HG02840 (cell line): ENCODE results near the gene SLC2A13.

Experiments
- ATAC-seq: cut with Tn5 transposase; IDR thresholded peaks from one replicate; pipeline ENCODE4 v1.9.1; 2021; ENCODE audit warnings: mild to moderate bottlenecking, moderate library complexity, moderate number of reproducible peaks; ENCODE audit not compliant: unreplicated experiment, low FRiP score

SLC2A13 gene

GRCh38 chr12:40105515-40106201 lies at the start of gene SLC2A13:
Gene SLC2A13 (minus strand): TSS chr12:40106081. CDS start chr12:40105808, 273 bp downstream.
- ATAC-seq: peak; percentile 84

GRCh38 chr12:40154381-40154780 lies 48.5 kb upstream of the SLC2A13 start:
- no peak for ATAC-seq

DNA sequence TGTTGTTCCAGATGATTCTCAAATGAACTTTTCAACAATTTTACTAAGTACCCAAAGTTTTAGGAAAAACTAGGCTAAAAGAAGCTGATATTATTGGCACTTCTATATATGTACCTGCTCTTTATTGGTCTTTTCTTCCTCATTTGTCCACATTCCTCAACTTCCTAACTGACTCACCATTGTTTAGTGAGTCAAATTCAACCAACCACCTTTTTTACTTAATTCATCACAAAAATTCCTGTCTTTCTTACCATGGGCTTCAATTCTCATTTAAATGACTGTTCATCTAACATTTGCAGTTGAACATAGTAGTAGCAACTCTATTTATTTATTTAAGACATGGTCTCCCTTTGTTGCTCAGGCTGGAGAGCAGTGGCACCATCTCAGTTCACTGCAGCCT lies 47.6 kb upstream of the SLC2A13 start:
- no peak for ATAC-seq

- ATAC-seq: no peak
Measured at GRCh38 chr12:40152783-40153383, 47.0 kb upstream of the SLC2A13 start.

DNA sequence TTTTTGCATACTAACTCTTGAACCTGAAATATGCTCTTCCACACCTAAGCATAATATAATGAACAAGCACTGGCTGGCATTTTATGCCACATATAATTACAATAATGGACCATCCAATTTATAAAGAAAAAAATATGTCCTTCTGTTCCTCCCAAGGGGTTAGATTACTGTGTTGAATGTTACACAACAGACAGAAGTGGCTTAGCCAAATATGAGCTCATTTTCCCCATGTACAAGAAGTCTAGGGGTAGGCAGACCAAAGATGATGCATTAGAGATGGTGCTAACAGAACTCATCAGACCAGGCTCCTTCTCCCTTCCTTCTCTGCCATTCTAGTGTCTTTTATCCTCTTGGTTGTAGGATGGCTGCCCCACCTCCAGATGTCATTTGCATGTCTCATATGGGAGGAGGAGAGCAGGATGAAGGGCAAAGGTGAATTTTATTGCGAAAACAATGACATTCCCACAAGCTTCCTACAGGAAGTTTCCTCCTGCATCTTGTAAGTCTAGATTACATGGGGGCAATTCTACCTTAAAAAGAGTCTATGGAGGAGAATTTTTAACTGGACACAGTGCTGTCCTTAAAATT lies 43.9 kb upstream of the SLC2A13 start:
- no peak for ATAC-seq

DNA sequence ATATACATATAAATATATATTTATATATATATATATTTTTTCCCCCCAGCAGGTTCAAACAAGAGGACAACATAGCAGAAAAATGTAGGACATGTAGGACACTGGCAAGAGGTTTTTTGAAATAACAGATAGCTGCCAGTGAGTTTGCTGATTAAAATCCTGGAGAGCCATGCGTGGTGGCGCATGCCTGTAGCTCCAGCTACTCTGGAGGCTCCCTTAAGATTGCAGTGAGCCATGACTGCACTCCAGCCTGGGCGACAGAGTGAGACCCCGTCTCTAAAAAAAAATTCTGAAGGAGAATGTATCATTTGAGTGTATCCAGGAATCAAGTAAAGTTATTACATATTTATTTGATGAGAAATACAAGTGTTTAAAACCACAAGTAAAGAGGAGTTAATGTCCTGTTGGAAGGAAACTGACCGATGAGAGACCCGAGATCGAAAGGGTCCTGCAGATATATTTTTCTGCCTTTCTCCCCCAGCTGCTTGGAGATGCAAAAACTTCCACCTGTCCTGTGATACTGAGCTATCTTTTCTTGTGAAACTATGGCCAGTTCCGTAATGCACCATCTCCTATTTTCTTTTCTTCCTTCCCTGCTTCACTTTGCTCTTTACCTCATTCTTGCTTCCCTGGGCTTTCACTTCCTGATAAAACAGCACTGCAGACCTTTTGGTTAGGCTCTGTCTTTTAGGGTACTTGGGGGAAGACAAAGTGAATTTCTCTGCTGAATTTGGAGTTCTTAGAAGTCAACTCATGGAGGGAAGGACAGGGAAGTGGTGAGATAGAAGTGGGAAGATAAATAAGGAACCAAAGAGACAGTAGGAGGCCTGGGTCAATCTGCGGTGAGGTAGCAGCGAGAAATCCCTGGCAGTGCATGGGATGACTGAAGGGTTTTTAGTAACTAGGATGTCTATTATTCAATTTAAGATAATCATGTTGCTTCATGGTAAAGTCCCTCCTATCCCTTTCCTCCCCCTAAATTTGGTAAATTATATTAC lies 41.2 kb upstream of the SLC2A13 start:
- ATAC-seq: no peak

- ATAC-seq: no peak
Measured at GRCh38 chr12:40145896-40146295, 40.0 kb upstream of the SLC2A13 start.

DNA sequence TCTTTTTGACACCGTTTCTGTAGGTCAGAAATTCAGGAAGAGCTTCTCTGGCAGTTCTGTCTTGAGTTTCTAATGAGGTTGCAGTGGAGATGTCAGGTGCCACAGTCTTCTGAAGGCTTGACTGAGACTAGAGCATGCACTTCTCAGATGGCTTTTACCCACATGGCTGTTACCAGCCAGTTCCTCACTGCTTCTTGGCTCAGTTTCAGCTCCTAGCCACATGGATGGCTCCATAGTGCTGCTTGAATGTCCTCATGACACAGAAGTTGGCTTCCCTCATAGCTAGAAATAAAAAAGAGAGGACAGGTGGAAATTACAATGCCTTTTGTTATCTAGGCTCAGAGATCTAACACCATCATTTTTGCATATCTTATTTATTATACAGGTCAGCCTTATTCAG lies 38.1 kb upstream of the SLC2A13 start:
- no peak for ATAC-seq

DNA sequence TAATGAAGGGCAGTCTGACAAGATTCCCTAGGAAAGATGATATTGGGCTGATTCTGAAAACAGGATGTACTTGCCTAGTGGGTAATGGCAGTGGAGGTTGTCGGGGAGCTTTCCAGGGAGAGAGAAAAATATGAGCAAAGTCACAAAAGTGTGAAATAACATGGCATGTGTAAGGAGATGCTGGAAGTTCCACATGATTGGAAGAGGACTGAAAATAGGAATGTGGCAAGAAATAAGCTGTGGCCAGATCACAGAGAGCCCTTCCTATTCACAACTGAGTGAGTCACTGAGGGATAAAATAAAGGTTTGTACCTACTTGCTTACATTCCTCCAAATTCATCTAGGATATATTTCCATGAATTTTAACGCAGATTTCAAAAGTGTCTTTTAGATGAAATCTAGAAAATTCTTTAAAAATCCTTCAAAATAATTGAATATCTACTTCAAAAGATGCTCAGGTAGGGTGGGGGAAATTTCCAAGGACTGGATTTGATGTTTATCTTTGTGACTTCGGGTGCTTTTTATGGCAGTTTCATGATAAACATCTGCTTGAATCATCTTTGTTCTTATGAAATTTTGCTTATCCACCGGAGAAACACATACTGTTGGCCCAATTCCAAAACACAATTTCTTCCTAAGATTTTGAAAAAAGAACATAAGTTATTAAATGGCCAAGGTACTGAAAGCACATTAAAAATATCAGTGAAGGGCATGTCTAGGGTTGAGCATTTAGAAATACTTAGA lies 36.3 kb upstream of the SLC2A13 start:
- ATAC-seq: no peak

DNA sequence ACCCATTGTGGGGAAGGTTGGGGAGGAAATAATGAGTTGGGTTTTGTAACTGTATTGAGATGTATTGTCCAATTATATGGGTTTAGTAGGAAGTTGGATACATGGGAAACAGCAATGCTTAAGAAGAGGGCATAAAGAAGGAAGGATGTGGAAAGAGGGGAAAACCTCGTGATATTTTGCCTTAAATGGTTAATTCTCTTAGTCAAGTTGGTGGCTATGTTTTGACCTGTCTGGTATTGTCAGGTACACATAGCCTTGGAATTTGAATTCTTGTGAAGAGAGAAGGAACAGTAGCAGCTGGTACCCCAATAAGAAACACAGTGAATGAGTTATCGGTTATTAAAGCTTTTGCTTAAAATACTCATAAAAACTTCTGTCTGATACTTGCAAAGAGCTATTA lies 32.6 kb upstream of the SLC2A13 start:
- no peak for ATAC-seq

DNA sequence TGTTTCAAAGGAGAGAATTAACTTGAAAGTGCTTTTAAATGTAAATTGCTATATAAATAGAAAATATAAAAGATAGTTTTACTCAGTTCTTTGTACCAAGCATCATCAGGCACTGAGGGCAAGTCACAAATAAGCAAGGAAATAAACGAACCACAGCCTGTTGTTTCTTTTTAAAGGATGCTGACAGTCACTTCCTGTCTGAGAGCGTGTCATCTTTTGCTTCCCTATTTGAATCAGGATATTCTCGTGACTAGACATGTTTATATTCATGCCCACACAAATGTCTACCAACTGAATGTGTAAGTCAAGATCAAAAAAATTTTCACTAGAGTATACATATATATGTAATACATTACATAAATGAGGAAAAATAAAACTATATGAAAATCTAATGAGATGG lies 31.4 kb upstream of the SLC2A13 start:
- ATAC-seq: peak; percentile 87

DNA sequence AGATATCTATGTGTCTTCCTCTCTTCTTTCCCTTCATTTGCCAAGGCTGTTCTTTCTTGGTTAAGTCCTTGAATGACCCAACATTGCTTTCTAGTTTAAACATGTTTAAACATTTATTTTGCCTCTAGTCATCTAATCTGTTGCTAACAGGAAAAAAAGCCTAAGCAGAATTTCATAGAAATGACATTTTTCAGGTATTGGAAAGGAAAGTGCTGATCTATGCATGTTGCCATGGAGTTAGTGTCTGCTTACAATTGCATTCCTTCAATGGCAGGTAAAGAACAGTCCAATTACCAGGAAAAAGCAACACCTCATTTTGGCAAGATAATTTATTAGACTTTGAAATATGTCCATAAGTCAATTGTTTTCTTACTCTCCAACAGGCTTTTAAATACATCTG lies 21.5 kb upstream of the SLC2A13 start:
- no peak for ATAC-seq

- no peak for ATAC-seq
Measured at GRCh38 chr12:40123496-40123895, 17.6 kb upstream of the SLC2A13 start.

- no peak for ATAC-seq
Measured at GRCh38 chr12:40122842-40123241, 17.0 kb upstream of the SLC2A13 start.

- ATAC-seq: peak; percentile 67
Measured at GRCh38 chr12:40117818-40118217, 11.9 kb upstream of the SLC2A13 start.

DNA sequence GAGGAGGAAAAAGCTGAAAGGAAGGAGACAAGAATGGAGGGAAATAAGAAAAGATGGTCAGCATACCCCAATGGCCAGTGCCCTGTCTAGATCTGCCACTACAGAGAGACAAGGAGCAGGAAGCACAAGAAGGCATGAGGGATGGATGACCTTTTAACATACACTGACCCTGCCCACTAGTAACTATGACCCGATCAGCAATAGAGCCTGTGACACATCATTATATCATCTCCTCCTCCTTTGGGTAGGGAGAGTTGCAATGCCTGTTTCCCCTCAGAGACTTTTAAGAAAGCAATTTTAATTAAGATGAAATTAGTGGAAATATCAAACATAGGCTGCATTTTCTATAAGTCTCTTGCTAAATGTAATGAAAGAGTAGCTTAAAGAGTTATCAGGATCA lies 4.7 kb upstream of the SLC2A13 start:
- no peak for ATAC-seq

DNA sequence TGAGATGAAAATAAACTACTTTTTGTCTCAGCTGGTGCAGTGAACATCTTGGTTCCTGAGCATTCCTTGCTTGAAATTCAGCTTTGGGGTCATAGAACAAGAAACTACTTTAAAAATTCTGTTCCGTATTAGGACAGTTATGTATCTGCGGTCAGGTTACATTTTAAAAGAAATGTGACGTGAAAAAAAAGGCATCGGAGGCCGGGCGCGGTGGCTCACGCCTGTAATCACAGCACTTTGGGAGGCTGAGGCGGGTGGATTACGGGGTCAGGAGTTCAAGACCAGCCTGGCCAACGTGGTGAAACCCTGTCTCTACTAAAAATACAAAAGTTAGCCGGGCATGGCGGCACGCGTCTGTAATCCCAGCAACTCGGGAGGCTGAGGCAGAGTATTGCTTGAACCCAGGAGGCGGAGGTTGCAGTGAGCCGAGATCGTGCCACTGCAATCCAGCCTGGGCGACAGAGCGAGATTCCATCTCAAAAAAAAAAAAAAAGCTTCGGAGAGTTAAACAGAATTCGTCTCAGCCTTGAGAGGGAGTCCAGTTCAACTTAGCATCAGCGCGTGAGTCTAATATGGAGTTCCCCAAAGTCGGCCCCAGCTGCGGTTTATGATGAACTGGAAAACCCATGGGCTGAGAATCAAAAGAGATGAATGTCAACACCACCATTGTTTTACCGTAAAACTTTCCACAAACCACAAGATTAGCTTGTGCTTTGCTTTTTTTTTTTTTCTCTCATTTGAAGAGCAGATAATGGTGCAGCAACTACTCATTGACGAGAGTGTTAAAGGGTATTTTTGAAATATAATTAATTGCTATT lies 2.1 kb upstream of the SLC2A13 start:
- no peak for ATAC-seq

DNA sequence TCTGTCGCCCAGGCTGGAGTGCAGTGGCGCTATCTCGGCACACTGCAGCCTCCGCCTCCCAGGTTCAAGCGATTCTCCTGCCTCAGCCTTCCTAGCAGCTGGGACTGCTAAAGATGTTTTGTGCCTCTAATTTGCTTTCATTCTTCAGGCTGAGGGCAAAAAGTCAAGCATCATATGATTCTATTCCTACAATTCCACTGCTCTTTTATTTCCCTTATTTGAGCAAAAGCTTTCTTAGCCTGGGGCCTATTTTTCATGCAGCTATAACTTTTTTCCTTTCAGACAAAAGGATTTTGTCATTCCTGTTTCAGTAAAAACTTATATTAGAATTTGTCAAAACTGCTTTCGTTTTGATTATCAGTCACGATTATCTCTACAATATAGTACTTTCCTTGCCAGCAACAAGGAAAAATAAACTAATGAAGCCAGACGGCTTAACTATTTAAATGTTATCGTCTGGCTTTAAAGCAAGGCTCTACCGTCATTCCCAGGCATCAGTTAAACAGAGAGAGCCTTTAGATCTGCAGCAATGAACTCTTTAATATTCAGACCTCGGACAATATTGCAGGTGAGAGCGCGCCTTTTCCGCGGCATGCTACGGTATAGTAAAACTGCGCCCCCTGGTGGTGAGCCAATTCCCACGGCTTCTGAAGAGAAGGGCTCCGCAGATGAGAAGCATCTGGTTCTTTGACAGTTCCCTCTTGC lies 1.4 kb upstream of the SLC2A13 start:
- ATAC-seq: peak; percentile 37

DNA sequence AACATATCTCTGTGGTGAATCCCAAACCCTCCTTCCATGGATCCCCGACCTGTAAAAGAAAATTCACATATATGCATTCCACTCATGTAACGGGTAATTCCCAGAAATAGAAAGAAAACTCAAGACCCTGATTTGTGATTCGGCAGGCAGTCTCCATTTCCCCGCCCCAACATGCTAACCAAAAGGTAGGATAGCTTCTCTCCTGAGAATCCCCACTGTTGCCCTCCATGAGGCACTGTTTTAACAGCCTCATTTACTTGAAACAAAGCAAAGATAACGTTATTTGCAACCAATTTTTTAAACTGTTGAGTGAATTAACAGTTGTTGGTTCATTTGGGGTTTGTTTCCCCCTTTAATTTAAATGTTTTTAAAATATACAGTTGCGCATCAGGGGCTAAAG lies 774 bp upstream of the SLC2A13 start:
- ATAC-seq: no peak
